Measurements from ENCODE around the gene UPF1.
"Not testable (repeated sequence)": the region's sequence is repeated elsewhere in the genome, so short reads cannot be mapped to it uniquely, and the experiment has no call there.

Gene UPF1

GRCh38 chr19:18799389-18799970, 32.3 kb upstream of the UPF1 start:
- no peak for DNase-seq (ENCODE audit: low read depth in 2 of 2)

- no peak for DNase-seq (ENCODE audit: low read depth in 2 of 2)
Observed at GRCh38 chr19:18800079-18800478, 31.7 kb upstream of the UPF1 start.

GRCh38 chr19:18800636-18801035, 31.1 kb upstream of the UPF1 start:
- DNase-seq (ENCODE audit: low read depth in 2 of 2), result no peak

GRCh38 chr19:18802354-18802753, 29.4 kb upstream of the UPF1 start:
- DNase-seq (ENCODE audit: low read depth in 2 of 2), result no peak

GRCh38 chr19:18803550-18804138, 28.1 kb upstream of the UPF1 start:
- DNase-seq (ENCODE audit: low read depth in 2 of 2), result no peak

GRCh38 chr19:18804139-18804601, 27.6 kb upstream of the UPF1 start:
- no peak for DNase-seq (ENCODE audit: low read depth in 2 of 2)

- no peak for DNase-seq (ENCODE audit: low read depth in 2 of 2)
Observed at GRCh38 chr19:18804643-18805042, 27.1 kb upstream of the UPF1 start.

- DNase-seq (ENCODE audit: low read depth in 2 of 2), result no peak
Observed at GRCh38 chr19:18807861-18808331, 23.9 kb upstream of the UPF1 start.

- DNase-seq (ENCODE audit: low read depth in 2 of 2), result no peak
Observed at GRCh38 chr19:18809149-18809868, 22.4 kb upstream of the UPF1 start.

- not testable (repeated sequence) for DNase-seq (ENCODE audit: low read depth in 2 of 2)
Observed at GRCh38 chr19:18811638-18812037, 20.1 kb upstream of the UPF1 start.

- no peak for DNase-seq (ENCODE audit: low read depth in 2 of 2)
Observed at GRCh38 chr19:18814063-18814462, 17.7 kb upstream of the UPF1 start.

GRCh38 chr19:18815673-18816072, 16.1 kb upstream of the UPF1 start:
- no peak for DNase-seq (ENCODE audit: low read depth in 2 of 2)

- DNase-seq (ENCODE audit: low read depth in 2 of 2), result not testable (repeated sequence)
Observed at GRCh38 chr19:18816645-18817044, 15.1 kb upstream of the UPF1 start.

- DNase-seq (ENCODE audit: low read depth in 2 of 2), result no peak
Observed at GRCh38 chr19:18817574-18817973, 14.2 kb upstream of the UPF1 start.

GRCh38 chr19:18828786-18829185, 3.0 kb upstream of the UPF1 start:
- no peak for DNase-seq (ENCODE audit: low read depth in 2 of 2)

GRCh38 chr19:18830488-18830887, 1.3 kb upstream of the UPF1 start:
- DNase-seq (ENCODE audit: low read depth in 2 of 2), result no peak

- DNase-seq (ENCODE audit: low read depth in 2 of 2), result no peak
Observed at GRCh38 chr19:18832306-18833140, 764 bp downstream of the UPF1 start.

- no peak for DNase-seq (ENCODE audit: low read depth in 2 of 2)
Observed at GRCh38 chr19:18833141-18833476, 1.4 kb downstream of the UPF1 start.

GRCh38 chr19:18833849-18834643, 2.3 kb downstream of the UPF1 start:
- no peak for DNase-seq (ENCODE audit: low read depth in 2 of 2)

- no peak for DNase-seq (ENCODE audit: low read depth in 2 of 2)
Observed at GRCh38 chr19:18834644-18834984, 2.9 kb downstream of the UPF1 start.

GRCh38 chr19:18839465-18840287, 7.9 kb downstream of the UPF1 start:
- DNase-seq (ENCODE audit: low read depth in 2 of 2), result no peak

All from stimulated activated CD8-positive, alpha-beta memory T cell treated with anti-CD3 and anti-CD28 coated beads, Interleukin-7, amount 100 ng/mL, for 4 hours (primary cell).